ENCODE results near the gene CRACR2B.

- TF ChIP-seq EZH2 (optimal IDR thresholded peaks at IDR 0.05; ENCODE audit: low read depth, low read length) (no peak), CTCF (IDR thresholded peaks at IDR 0.05; ENCODE audit: low read length) (no peak)
Observed at GRCh38 chr11:820655-821511, 6.8 kb upstream of the CRACR2B start.
